ENCODE measurements around the gene WDR7.

DNA sequence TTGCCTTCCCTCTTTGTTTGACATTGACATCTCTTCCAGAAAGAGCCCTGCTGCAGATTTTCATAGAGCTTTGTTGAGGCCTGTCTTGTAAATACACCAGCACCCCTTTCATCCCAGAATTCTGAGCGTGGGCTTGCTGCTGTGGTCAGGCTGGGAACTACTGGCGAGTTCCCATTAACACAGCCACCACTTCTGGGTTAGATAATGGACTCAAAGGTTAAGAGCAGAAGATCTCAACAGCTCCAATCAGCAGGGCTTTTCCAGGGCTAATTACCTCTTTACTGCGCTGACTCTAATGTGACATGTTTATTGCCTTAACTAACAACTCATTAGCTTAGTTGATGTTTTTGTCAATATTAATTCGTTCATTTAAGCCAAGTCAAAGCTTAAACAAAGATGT, 259.8 kb downstream of the WDR7 start:
- TF ChIP-seq STAT1 (IDR thresholded peaks at IDR 0.05; ENCODE audit: unreplicated experiment) (no peak), EZH2 (IDR thresholded peaks at IDR 0.05; ENCODE audit: low read depth, unreplicated experiment) (no peak), ZNF331 (CRISPR knock-in tag; IDR thresholded peaks at IDR 0.05; ENCODE audit: low read depth) (no peak), POLR2AphosphoS5 (IDR thresholded peaks at IDR 0.05; ENCODE audit: low read depth) (no peak), JUNB (IDR thresholded peaks at IDR 0.05; ENCODE audit: unreplicated experiment) (no peak), EZH2phosphoT487 (IDR thresholded peaks at IDR 0.05; ENCODE audit: unreplicated experiment) (no peak), ZNF114 (CRISPR knock-in tag; IDR thresholded peaks at IDR 0.05) (no peak), NANOG (IDR thresholded peaks at IDR 0.05; ENCODE audit: borderline replicate concordance) (no peak), CREB1 (CRISPR knock-in tag; IDR thresholded peaks at IDR 0.05; ENCODE audit: low read depth) (no peak)
- TF ChIP-seq, protein P1, sequence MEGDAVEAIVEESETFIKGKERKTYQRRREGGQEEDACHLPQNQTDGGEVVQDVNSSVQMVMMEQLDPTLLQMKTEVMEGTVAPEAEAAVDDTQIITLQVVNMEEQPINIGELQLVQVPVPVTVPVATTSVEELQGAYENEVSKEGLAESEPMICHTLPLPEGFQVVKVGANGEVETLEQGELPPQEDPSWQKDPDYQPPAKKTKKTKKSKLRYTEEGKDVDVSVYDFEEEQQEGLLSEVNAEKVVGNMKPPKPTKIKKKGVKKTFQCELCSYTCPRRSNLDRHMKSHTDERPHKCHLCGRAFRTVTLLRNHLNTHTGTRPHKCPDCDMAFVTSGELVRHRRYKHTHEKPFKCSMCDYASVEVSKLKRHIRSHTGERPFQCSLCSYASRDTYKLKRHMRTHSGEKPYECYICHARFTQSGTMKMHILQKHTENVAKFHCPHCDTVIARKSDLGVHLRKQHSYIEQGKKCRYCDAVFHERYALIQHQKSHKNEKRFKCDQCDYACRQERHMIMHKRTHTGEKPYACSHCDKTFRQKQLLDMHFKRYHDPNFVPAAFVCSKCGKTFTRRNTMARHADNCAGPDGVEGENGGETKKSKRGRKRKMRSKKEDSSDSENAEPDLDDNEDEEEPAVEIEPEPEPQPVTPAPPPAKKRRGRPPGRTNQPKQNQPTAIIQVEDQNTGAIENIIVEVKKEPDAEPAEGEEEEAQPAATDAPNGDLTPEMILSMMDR (conservative IDR thresholded peaks at IDR 0.05; ENCODE audit: low read depth in 2 of 2), result no peak
- TF ChIP-seq, protein P2, sequence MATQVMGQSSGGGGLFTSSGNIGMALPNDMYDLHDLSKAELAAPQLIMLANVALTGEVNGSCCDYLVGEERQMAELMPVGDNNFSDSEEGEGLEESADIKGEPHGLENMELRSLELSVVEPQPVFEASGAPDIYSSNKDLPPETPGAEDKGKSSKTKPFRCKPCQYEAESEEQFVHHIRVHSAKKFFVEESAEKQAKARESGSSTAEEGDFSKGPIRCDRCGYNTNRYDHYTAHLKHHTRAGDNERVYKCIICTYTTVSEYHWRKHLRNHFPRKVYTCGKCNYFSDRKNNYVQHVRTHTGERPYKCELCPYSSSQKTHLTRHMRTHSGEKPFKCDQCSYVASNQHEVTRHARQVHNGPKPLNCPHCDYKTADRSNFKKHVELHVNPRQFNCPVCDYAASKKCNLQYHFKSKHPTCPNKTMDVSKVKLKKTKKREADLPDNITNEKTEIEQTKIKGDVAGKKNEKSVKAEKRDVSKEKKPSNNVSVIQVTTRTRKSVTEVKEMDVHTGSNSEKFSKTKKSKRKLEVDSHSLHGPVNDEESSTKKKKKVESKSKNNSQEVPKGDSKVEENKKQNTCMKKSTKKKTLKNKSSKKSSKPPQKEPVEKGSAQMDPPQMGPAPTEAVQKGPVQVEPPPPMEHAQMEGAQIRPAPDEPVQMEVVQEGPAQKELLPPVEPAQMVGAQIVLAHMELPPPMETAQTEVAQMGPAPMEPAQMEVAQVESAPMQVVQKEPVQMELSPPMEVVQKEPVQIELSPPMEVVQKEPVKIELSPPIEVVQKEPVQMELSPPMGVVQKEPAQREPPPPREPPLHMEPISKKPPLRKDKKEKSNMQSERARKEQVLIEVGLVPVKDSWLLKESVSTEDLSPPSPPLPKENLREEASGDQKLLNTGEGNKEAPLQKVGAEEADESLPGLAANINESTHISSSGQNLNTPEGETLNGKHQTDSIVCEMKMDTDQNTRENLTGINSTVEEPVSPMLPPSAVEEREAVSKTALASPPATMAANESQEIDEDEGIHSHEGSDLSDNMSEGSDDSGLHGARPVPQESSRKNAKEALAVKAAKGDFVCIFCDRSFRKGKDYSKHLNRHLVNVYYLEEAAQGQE (IDR thresholded peaks at IDR 0.05; ENCODE audit: unreplicated experiment), result no peak
- TF ChIP-seq, protein P3, sequence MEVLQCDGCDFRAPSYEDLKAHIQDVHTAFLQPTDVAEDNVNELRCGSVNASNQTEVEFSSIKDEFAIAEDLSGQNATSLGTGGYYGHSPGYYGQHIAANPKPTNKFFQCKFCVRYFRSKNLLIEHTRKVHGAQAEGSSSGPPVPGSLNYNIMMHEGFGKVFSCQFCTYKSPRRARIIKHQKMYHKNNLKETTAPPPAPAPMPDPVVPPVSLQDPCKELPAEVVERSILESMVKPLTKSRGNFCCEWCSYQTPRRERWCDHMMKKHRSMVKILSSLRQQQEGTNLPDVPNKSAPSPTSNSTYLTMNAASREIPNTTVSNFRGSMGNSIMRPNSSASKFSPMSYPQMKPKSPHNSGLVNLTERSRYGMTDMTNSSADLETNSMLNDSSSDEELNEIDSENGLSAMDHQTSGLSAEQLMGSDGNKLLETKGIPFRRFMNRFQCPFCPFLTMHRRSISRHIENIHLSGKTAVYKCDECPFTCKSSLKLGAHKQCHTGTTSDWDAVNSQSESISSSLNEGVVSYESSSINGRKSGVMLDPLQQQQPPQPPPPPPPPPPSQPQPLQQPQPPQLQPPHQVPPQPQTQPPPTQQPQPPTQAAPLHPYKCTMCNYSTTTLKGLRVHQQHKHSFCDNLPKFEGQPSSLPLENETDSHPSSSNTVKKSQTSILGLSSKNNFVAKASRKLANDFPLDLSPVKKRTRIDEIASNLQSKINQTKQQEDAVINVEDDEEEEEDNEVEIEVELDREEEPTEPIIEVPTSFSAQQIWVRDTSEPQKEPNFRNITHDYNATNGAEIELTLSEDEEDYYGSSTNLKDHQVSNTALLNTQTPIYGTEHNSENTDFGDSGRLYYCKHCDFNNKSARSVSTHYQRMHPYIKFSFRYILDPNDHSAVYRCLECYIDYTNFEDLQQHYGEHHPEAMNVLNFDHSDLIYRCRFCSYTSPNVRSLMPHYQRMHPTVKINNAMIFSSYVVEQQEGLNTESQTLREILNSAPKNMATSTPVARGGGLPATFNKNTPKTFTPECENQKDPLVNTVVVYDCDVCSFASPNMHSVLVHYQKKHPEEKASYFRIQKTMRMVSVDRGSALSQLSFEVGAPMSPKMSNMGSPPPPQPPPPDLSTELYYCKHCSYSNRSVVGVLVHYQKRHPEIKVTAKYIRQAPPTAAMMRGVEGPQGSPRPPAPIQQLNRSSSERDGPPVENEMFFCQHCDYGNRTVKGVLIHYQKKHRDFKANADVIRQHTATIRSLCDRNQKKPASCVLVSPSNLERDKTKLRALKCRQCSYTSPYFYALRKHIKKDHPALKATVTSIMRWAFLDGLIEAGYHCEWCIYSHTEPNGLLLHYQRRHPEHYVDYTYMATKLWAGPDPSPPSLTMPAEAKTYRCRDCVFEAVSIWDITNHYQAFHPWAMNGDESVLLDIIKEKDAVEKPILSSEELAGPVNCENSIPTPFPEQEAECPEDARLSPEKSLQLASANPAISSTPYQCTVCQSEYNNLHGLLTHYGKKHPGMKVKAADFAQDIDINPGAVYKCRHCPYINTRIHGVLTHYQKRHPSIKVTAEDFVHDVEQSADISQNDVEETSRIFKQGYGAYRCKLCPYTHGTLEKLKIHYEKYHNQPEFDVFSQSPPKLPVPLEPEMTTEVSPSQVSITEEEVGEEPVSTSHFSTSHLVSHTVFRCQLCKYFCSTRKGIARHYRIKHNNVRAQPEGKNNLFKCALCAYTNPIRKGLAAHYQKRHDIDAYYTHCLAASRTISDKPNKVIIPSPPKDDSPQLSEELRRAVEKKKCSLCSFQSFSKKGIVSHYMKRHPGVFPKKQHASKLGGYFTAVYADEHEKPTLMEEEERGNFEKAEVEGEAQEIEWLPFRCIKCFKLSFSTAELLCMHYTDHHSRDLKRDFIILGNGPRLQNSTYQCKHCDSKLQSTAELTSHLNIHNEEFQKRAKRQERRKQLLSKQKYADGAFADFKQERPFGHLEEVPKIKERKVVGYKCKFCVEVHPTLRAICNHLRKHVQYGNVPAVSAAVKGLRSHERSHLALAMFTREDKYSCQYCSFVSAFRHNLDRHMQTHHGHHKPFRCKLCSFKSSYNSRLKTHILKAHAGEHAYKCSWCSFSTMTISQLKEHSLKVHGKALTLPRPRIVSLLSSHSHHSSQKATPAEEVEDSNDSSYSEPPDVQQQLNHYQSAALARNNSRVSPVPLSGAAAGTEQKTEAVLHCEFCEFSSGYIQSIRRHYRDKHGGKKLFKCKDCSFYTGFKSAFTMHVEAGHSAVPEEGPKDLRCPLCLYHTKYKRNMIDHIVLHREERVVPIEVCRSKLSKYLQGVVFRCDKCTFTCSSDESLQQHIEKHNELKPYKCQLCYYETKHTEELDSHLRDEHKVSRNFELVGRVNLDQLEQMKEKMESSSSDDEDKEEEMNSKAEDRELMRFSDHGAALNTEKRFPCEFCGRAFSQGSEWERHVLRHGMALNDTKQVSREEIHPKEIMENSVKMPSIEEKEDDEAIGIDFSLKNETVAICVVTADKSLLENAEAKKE (CRISPR knock-in tag; IDR thresholded peaks at IDR 0.05), result no peak
- TF ChIP-seq, protein P4, sequence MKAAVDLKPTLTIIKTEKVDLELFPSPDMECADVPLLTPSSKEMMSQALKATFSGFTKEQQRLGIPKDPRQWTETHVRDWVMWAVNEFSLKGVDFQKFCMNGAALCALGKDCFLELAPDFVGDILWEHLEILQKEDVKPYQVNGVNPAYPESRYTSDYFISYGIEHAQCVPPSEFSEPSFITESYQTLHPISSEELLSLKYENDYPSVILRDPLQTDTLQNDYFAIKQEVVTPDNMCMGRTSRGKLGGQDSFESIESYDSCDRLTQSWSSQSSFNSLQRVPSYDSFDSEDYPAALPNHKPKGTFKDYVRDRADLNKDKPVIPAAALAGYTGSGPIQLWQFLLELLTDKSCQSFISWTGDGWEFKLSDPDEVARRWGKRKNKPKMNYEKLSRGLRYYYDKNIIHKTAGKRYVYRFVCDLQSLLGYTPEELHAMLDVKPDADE (IDR thresholded peaks at IDR 0.05), result no peak
